ENCODE results near the gene SP100. TPM values are rescaled to one million over a fixed set of nuclear protein-coding genes. Genes with fewer than 3 reads are reported as not detected.

The SP100 gene
- total RNA-seq, 4 donors from 2014 or later: 132 to 161 (median 144) TPM

- TF ChIP-seq CTCF (IDR thresholded peaks at IDR 0.05; ENCODE audit: low read depth): no peak
These were observed 153.3 kb downstream of the SP100 start for GRCh38 chr2:230569298-230569697.

- TF ChIP-seq CTCF (IDR thresholded peaks at IDR 0.05; ENCODE audit: low read depth): no peak
These were observed 155.0 kb downstream of the SP100 start for GRCh38 chr2:230570987-230571386.

- TF ChIP-seq CTCF (IDR thresholded peaks at IDR 0.05; ENCODE audit: low read depth): no peak
These were observed 159.8 kb downstream of the SP100 start for GRCh38 chr2:230575642-230576324.

- TF ChIP-seq CTCF (IDR thresholded peaks at IDR 0.05; ENCODE audit: low read depth): no peak
These were observed 161.1 kb downstream of the SP100 start for GRCh38 chr2:230577114-230577513.

GRCh38 chr2:230578106-230578505 lies 162.1 kb downstream of the SP100 start:
- TF ChIP-seq CTCF (IDR thresholded peaks at IDR 0.05; ENCODE audit: low read depth): no peak

GRCh38 chr2:230582851-230583283 lies 166.9 kb downstream of the SP100 start:
- TF ChIP-seq CTCF (IDR thresholded peaks at IDR 0.05; ENCODE audit: low read depth): no peak

GRCh38 chr2:230583581-230583980 lies 167.6 kb downstream of the SP100 start:
- TF ChIP-seq CTCF (IDR thresholded peaks at IDR 0.05; ENCODE audit: low read depth): no peak

Data from subcutaneous adipose tissue (tissue), 4 donors.